Brain microvascular endothelial cell (primary cell): Measurements from ENCODE around the gene LCMT1.

Experiments used
- DNase-seq: peaks from one replicate; pipeline ENCODE4 v3.0.0-alpha.2; 2020
- H3K27ac ChIP-seq: fragments of 250-450 bp; sonication (Bioruptor Pico); 2 replicates; pipeline ENCODE4 v1.5.1; 2020; ENCODE audit warnings: mild to moderate bottlenecking, moderate library complexity
- H3K27me3 ChIP-seq: fragments of 250-450 bp; sonication (Bioruptor Pico); replicated peaks from 2 replicates; pipeline ENCODE4 v1.5.1; 2020; ENCODE audit warnings: mild to moderate bottlenecking
- H3K36me3 ChIP-seq: fragments of 250-450 bp; sonication (Bioruptor Pico); replicated peaks from 2 replicates; pipeline ENCODE4 v1.5.1; 2020; ENCODE audit warnings: mild to moderate bottlenecking
- H3K4me3 ChIP-seq: 2 replicates; pipeline ENCODE4 v1.5.1; 2011; ENCODE audit warnings: low read depth, mild to moderate bottlenecking, control low read depth, low read length, moderate library complexity
- in situ Hi-C: cut with HindIII; loops from 2 replicates; pipeline ENCODE4 v1.10.0; 2017; ENCODE audit warnings: low sequenced_read_pairs, low pct_ligation_motif_present
- TF ChIP-seq, protein P1 (sequence below): IDR thresholded peaks from 2 replicates; pipeline ENCODE4 v1.5.1; 2011; ENCODE audit warnings: low read depth, mild to moderate bottlenecking, moderate library complexity, low read length, control low read depth, inconsistent platforms; ENCODE audit errors: missing control alignments

The LCMT1 gene

DNA sequence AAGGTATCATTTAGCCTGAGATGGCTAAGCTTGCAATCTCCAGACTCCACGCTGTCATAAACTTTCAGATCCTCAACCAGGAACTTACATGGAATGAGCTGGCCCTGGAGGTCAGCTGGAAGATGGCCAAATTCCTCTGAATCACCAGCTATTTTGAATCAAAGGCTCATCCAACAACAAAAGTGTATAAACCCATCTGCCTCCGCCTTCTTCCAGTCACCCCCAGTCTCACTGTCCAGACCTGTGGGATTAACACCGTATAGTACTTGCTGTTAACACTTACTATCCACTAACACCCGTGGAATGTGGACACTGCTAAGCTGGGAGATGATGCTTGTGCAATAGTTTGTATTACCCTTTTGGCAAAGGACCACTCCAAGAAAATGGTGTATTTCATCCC lies 1.9 kb upstream of the LCMT1 start:
- TF ChIP-seq, protein P1, sequence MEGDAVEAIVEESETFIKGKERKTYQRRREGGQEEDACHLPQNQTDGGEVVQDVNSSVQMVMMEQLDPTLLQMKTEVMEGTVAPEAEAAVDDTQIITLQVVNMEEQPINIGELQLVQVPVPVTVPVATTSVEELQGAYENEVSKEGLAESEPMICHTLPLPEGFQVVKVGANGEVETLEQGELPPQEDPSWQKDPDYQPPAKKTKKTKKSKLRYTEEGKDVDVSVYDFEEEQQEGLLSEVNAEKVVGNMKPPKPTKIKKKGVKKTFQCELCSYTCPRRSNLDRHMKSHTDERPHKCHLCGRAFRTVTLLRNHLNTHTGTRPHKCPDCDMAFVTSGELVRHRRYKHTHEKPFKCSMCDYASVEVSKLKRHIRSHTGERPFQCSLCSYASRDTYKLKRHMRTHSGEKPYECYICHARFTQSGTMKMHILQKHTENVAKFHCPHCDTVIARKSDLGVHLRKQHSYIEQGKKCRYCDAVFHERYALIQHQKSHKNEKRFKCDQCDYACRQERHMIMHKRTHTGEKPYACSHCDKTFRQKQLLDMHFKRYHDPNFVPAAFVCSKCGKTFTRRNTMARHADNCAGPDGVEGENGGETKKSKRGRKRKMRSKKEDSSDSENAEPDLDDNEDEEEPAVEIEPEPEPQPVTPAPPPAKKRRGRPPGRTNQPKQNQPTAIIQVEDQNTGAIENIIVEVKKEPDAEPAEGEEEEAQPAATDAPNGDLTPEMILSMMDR: no peak
- H3K27me3 ChIP-seq: no peaks in the 10 kb centered on the region
- peak; percentile 98 for DNase-seq
- H3K36me3 ChIP-seq: no peaks in the 10 kb centered on the region
- in situ Hi-C loops: no loop called here
- H3K27ac ChIP-seq: peak overlapping the region; percentile 67
- no peak overlapping the region for H3K4me3 ChIP-seq

DNA sequence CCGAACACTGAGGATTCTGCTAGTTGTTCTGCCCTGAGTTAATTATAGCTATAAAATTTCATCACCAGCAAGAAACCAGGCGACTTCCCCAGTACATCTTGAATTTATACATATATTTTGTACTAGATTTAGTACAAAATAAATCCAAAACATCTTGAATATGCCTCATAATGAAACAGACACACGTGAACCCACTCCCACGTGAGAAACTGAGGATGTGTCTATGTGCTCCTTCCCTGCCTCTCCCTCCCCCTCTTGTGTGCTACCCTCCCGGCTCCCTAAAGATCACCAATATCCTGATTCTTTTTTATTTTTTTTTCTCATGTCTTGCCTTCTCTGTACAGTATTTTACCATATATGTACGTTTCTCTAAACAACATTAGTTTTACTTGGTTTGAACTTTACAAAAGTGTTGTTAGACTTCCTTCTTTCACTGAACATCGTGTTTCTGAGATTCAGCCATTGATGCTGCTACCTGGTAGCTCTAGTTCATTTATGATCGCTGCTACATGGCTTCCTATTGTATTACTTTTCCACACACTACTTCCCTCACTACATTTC lies 1.1 kb upstream of the LCMT1 start:
- TF ChIP-seq, protein P1: no peak
- H3K36me3 ChIP-seq: no peaks in the 10 kb centered on the region
- no peak for DNase-seq
- no peaks in the 10 kb centered on the region for H3K27me3 ChIP-seq
- in situ Hi-C loops: no loop called here
- H3K27ac ChIP-seq: peak overlapping the region; percentile 67
- H3K4me3 ChIP-seq: peak overlapping the region; percentile 77

DNA sequence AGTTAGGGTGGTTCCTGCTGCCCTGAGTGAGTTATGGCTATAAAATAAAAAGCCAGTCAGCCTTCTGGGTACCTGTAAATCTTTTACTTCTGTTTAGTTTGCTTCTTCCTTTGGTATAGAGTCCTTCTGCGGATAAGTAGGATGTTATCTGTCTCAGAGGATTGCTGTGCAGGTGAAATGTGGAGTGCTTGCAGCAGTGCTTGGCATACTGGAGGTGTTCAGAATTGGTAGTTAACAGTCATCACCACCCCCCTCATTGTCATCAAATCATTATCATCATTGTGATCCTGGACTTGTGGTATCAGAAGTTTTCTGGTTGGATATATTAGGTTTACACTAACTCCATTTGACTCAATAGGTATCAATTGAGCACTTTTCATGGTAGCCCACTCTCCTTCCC lies 2.6 kb downstream of the LCMT1 start:
- Histone ChIP-seq H3K27me3 (no peaks in the 10 kb centered on the region), H3K36me3 (no peaks in the 10 kb centered on the region), H3K4me3 (no peak overlapping the region), H3K27ac (no peak overlapping the region)
- TF ChIP-seq, protein P1: no peak
- in situ Hi-C loops: no loop called here
- DNase-seq: no peak

DNA sequence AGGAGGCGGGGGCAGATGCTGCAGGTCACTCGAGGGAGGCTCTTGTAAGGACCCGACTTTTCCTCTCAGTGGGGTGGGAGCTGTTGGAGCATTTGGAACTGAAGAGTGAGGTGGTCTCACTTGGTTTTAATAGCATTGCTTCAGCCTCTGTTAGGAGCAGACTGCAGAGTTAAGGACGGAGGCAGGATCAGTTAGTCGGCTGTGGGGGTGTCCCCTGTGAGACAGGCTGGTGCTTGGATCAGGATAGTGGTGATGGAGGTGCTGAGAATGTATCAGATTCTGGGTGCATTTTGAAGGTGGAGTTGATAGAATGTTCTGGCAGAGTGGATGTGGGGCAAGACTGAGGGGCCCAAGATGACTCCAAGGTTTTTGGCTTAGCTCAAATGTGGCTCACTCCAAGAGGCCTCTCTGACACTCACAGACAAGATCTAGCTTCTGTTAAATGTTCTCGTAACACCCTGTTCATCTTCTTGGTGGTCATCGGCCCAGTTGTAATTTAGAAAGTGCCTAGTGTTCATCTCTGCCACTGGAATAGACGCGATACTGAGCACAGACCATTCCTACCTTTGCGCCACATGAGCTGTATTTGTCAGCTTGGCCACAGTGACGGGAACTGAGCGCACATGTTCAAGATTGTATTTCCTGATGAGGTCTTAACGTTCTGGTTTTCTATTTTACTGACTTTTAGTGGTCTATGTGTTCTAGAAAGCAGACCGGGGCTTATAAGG lies 7.5 kb downstream of the LCMT1 start:
- Histone ChIP-seq H3K27ac (no peak overlapping the region), H3K4me3 (no peak overlapping the region), H3K27me3 (no peaks in the 10 kb centered on the region), H3K36me3 (no peaks in the 10 kb centered on the region)
- in situ Hi-C loops: no loop called here
- TF ChIP-seq, protein P1: no peak
- no peak for DNase-seq

DNA sequence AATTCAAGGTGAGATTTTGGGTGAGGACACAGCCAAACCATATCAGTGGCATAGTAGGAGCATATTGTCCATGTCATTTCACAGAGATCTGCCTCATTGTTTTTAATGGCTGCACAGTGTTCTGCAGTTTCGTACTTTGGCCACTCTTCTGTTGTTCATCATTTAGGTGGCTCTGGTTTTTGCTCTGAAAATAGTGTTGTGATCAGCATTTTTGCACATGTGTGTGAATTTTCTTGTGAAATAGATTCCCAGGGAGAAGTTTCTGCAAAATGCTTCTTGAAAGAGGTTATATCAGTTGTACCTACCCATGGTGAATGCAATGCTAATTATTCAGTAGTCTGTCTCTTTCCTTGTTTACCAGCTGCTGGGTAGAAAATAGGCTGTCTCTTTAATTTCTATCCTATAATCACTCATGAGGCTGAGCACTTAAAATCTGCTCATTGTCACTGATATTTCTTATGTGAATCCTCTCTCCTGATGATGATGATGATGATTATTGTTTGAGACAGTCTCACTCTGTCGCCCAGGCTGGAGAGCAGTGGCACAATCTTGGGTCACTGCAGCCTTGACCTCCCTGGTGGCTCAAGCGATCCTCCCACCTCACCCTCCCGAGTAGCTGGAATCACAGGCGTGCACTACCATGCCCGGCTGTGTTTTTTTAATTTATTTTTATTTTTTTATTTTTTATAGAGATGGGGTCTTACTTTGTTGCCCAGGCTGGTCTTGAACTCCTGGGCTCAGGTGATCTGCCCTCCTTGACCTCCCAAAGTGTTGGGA lies 10.5 kb downstream of the LCMT1 start:
- Histone ChIP-seq H3K27ac (no peak overlapping the region), H3K4me3 (no peak overlapping the region), H3K27me3 (no peaks in the 10 kb centered on the region), H3K36me3 (no peaks in the 10 kb centered on the region)
- DNase-seq: no peak
- TF ChIP-seq, protein P1: no peak
- in situ Hi-C loops: no loop called here
